GM23338 (cell line): ENCODE results near the gene PAX4. TPM values are rescaled to one million over a fixed set of nuclear protein-coding genes. Genes with fewer than 3 reads are reported as not detected.

Experiments used
- ATAC-seq: fragments of 200-7000 bp; cut with Tn5 transposase; 3 replicates; pipeline ENCODE4 v1.9.1; 2020
- DNase-seq: peaks from one replicate; pipeline ENCODE4 v3.0.0-alpha.2; 2015; ENCODE audit warnings: low spot score
- H2AFZ ChIP-seq: fragments of 200-600 bp; sonication (generic); 2 replicates; pipeline ENCODE4 v1.8.0; 2016; ENCODE audit warnings: antibody characterized with exemption, mild to moderate bottlenecking, moderate library complexity
- H3F3A ChIP-seq: fragments of 200-600 bp; sonication (generic); replicated peaks from 2 replicates; pipeline ENCODE4 v1.8.0; 2017; ENCODE audit warnings: antibody characterized with exemption, mixed run types, low read depth
- H3K27ac ChIP-seq: fragments of 200-600 bp; sonication (generic); 2 replicates; pipeline ENCODE4 v1.6.1; 2016; ENCODE audit warnings: low read depth
- H3K27me3 ChIP-seq: fragments of 200-600 bp; sonication (generic); 2 replicates; pipeline ENCODE4 v1.8.0; 2016; ENCODE audit warnings: mild to moderate bottlenecking, mixed run types, moderate library complexity; ENCODE audit not compliant: insufficient read depth
- H3K36me3 ChIP-seq: fragments of 200-600 bp; sonication (generic); 2 replicates; pipeline ENCODE4 v1.8.0; 2016; ENCODE audit warnings: mild to moderate bottlenecking; ENCODE audit not compliant: insufficient read depth
- H3K4me1 ChIP-seq: fragments of 200-600 bp; sonication (generic); 2 replicates; pipeline ENCODE4 v1.8.0; 2016; ENCODE audit warnings: mild to moderate bottlenecking, moderate library complexity; ENCODE audit not compliant: insufficient read depth
- H3K4me2 ChIP-seq: fragments of 200-600 bp; sonication (generic); 2 replicates; pipeline ENCODE4 v1.7.1; 2017; ENCODE audit warnings: mixed run types
- H3K4me3 ChIP-seq: fragments of 200-600 bp; sonication (generic); 2 replicates; pipeline ENCODE4 v1.6.1; 2016; ENCODE audit warnings: mixed run types
- H3K79me2 ChIP-seq: fragments of 200-600 bp; sonication (generic); replicated peaks from 2 replicates; pipeline ENCODE4 v1.8.0; 2017; ENCODE audit warnings: mild to moderate bottlenecking; ENCODE audit not compliant: insufficient read depth
- H3K9me2 ChIP-seq: fragments of 200-600 bp; sonication (generic); 2 replicates; pipeline ENCODE4 v1.8.0; 2017; ENCODE audit not compliant: insufficient read depth
- H4K20me1 ChIP-seq: fragments of 200-600 bp; sonication (generic); replicated peaks from 2 replicates; pipeline ENCODE4 v1.8.0; 2017; ENCODE audit warnings: mild to moderate bottlenecking; ENCODE audit not compliant: insufficient read depth
- H3K27ac Mint-ChIP-seq: 2 replicates; pipeline ENCODE4 v1.8.0; 2020; ENCODE audit warnings: inconsistent platforms, mild to moderate bottlenecking, moderate library complexity, mixed read lengths
- H3K27me3 Mint-ChIP-seq: 3 replicates; pipeline ENCODE4 v1.8.0; 2022; ENCODE audit warnings: low read depth, mild to moderate bottlenecking, moderate library complexity, mixed read lengths, inconsistent platforms; ENCODE audit not compliant: insufficient read depth, poor library complexity
- H3K36me3 Mint-ChIP-seq: 3 replicates; pipeline ENCODE4 v1.8.0; 2021; ENCODE audit warnings: low read depth, mild to moderate bottlenecking, inconsistent platforms, moderate library complexity, mixed read lengths
- H3K4me1 Mint-ChIP-seq: 3 replicates; pipeline ENCODE4 v1.8.0; 2020; ENCODE audit warnings: mild to moderate bottlenecking, inconsistent platforms, mixed read lengths
- H3K4me3 Mint-ChIP-seq: 3 replicates; pipeline ENCODE4 v1.8.0; 2021; ENCODE audit warnings: moderate library complexity, mild to moderate bottlenecking, inconsistent platforms, mixed read lengths
- H3K9me3 Mint-ChIP-seq: 3 replicates; pipeline ENCODE4 v1.8.0; 2020; ENCODE audit warnings: moderate library complexity, mild to moderate bottlenecking, inconsistent platforms, mixed read lengths
- CREB1 ChIP-seq: fragments of 250-450 bp; sonication (Bioruptor Pico); IDR thresholded peaks from 2 replicates; pipeline ENCODE4 v1.5.0; 2020; ENCODE audit warnings: low read depth, mild to moderate bottlenecking, moderate library complexity
- JUNB ChIP-seq: IDR thresholded peaks from one replicate; pipeline ENCODE4 v1.6.1; 2016; ENCODE audit warnings: antibody characterized with exemption; ENCODE audit not compliant: unreplicated experiment
- polyA plus RNA-seq: library from polyadenylated mRNA; unstranded; fragments of >200 nt; fragmentation: Nextera tagmentation; extraction: Ambion mirVana; gene quantifications from 2 replicates; pipeline ENCODE4 v1.2.1, GENCODE V29; 2016
- total RNA-seq: library from RNA; depleted of rRNA; stranded (reverse); fragments of >200 nt; shearing (Covaris generic); gene quantifications from 2 replicates; pipeline ENCODE4 v1.2.3, GENCODE V29; 2014
- TF ChIP-seq, protein P1 (sequence below), 2 experiments: fragments of 200-600 bp in 1 of 2; sonication (generic) in 1 of 2; conservative IDR thresholded peaks; 2 replicates each; pipeline versions ENCODE4 v1.5.1 to v1.6.1; 2016 to 2017; ENCODE audit warnings: antibody characterized with exemption in 2 of 2, low read depth in 2 of 2, mild to moderate bottlenecking in 2 of 2, moderate library complexity in 1 of 2
- TF ChIP-seq, protein P2 (sequence below): IDR thresholded peaks from one replicate; pipeline ENCODE4 v1.6.1; 2018; ENCODE audit warnings: antibody characterized with exemption; ENCODE audit not compliant: unreplicated experiment

The PAX4 gene
- total and polyA plus RNA-seq, 2 experiments from 2014 or later, result not detected

DNA sequence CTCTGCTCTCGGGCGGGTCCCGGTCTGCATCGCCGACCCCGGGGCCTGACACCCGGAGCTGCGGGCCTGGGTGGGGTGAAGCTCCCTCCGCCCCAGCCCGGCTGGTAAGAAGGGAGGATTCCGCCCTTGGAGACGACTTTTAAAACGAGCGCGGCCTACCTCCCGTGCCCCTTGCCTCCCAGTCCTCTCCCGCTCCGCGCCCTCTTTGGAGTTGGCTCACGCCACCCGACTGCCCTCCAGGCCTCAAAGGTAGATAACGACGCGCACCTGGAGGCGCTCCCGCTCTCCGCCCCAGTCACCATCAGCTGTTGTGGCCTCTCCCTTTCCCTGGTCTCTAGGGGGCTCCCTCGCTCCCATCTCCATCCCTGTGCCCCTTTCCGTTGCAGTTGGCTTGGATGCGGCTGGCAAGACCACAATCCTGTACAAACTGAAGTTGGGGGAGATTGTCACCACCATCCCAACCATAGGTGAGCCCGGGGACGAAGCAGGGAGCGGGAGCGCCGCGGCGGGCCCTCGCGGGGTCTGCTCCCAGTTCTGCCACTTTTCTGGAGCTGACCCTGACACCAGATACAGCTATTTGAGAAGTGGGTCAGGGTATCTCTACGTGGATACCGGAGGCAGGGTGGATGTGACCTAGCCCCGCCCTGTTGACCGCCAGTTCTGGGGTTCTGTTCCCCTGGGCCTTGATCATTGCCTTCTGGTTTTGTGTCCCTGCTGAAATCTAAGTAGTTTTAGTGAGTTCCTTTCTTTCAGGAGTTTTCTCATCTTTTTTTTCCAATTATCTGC, 29.1 kb downstream of the PAX4 start:
- DNase-seq, result peak; percentile 91
- Mint-ChIP-seq H3K36me3 (peaks cover 31% of the 10 kb centered on the region), H3K27ac (peak overlapping the region; percentile 93), H3K4me3 (peak overlapping the region; percentile 90), H3K27me3 (peaks cover 37% of the 10 kb centered on the region), H3K4me1 (peaks cover 23% of the 10 kb centered on the region), H3K9me3 (no peaks in the 10 kb centered on the region; the same call in 2 of the 3 replicates)
- peak overlapping the region; percentile 97 for H3K4me3 ChIP-seq
- peak; percentile 31; the same call in 1 of the 2 replicates for TF ChIP-seq CREB1 (CRISPR knock-in tag)
- TF ChIP-seq, protein P1, sequence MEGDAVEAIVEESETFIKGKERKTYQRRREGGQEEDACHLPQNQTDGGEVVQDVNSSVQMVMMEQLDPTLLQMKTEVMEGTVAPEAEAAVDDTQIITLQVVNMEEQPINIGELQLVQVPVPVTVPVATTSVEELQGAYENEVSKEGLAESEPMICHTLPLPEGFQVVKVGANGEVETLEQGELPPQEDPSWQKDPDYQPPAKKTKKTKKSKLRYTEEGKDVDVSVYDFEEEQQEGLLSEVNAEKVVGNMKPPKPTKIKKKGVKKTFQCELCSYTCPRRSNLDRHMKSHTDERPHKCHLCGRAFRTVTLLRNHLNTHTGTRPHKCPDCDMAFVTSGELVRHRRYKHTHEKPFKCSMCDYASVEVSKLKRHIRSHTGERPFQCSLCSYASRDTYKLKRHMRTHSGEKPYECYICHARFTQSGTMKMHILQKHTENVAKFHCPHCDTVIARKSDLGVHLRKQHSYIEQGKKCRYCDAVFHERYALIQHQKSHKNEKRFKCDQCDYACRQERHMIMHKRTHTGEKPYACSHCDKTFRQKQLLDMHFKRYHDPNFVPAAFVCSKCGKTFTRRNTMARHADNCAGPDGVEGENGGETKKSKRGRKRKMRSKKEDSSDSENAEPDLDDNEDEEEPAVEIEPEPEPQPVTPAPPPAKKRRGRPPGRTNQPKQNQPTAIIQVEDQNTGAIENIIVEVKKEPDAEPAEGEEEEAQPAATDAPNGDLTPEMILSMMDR (conservative IDR thresholded peaks at IDR 0.05; ENCODE audit: low read depth in 2 of 2), result peak; percentile 62 to 92
- TF ChIP-seq, protein P2, sequence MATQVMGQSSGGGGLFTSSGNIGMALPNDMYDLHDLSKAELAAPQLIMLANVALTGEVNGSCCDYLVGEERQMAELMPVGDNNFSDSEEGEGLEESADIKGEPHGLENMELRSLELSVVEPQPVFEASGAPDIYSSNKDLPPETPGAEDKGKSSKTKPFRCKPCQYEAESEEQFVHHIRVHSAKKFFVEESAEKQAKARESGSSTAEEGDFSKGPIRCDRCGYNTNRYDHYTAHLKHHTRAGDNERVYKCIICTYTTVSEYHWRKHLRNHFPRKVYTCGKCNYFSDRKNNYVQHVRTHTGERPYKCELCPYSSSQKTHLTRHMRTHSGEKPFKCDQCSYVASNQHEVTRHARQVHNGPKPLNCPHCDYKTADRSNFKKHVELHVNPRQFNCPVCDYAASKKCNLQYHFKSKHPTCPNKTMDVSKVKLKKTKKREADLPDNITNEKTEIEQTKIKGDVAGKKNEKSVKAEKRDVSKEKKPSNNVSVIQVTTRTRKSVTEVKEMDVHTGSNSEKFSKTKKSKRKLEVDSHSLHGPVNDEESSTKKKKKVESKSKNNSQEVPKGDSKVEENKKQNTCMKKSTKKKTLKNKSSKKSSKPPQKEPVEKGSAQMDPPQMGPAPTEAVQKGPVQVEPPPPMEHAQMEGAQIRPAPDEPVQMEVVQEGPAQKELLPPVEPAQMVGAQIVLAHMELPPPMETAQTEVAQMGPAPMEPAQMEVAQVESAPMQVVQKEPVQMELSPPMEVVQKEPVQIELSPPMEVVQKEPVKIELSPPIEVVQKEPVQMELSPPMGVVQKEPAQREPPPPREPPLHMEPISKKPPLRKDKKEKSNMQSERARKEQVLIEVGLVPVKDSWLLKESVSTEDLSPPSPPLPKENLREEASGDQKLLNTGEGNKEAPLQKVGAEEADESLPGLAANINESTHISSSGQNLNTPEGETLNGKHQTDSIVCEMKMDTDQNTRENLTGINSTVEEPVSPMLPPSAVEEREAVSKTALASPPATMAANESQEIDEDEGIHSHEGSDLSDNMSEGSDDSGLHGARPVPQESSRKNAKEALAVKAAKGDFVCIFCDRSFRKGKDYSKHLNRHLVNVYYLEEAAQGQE, result no peak
- H4K20me1 ChIP-seq, result peaks cover 16% of the 10 kb centered on the region
- ATAC-seq, result peak; percentile 72
- peaks cover 8% of the 10 kb centered on the region for H3F3A ChIP-seq
- H2AFZ ChIP-seq, result peak overlapping the region; percentile 91
- peaks cover 24% of the 10 kb centered on the region for H3K79me2 ChIP-seq
- peak overlapping the region; percentile 76; the same call in 1 of the 2 replicates for H3K27ac ChIP-seq
- H3K9me2 ChIP-seq, result no peaks in the 10 kb centered on the region
- H3K4me1 ChIP-seq, result peaks cover 27% of the 10 kb centered on the region
- H3K4me2 ChIP-seq, result peak overlapping the region; percentile 98
- H3K27me3 ChIP-seq, result peaks cover 24% of the 10 kb centered on the region
- H3K36me3 ChIP-seq, result peaks cover 10% of the 10 kb centered on the region

DNA sequence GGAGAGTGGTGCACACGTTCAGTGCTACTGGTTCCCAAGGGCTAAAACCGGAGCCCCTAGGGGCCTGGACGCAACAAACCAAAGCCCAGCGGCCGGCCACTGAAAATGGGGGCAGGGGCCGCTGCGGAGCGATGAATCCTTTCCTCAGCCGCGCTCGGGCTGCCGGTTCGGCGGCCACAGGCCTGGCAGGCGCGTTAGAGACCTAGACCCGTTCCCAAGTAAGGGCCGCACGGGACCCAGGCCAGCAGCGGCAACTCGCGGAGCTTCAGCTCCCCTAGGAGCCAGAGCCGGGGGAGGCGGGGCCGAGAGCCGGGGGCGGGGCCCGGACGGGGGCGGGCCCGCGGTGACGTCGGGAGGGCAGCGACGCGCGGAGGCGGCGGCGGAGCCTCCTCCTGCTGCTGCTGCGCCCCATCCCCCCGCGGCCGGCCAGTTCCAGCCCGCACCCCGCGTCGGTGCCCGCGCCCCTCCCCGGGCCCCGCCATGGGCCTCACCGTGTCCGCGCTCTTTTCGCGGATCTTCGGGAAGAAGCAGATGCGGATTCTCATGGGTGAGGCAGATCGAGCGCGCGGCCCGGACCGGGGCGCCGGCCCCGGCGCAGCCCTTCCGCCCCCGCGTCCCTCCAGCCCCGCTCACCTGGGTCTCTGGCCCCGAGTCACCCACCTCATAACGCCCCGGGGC, 29.8 kb downstream of the PAX4 start, which contains the start of gene ARF5:
Gene ARF5 (plus strand): TSS at position 393 of the 678 bp plus-strand sequence. CDS start 88 bp downstream, at position 481.
- peak within 1 kb of the TSS; percentile 98 for H3K4me2 ChIP-seq
- H3K27ac Mint-ChIP-seq, result peak within 1 kb of the TSS; percentile 93
- H3K9me2 ChIP-seq, result no peaks in the 10 kb centered on the region
- H3K4me1 ChIP-seq, result peaks cover 27% of the 10 kb centered on the region
- peak within 1 kb of the TSS; percentile 99 for H2AFZ ChIP-seq
- H4K20me1 ChIP-seq, result peaks cover 24% of the 10 kb centered on the region
- H3K4me3 ChIP-seq, result peak within 1 kb of the TSS; percentile 97
- peak within 1 kb of the TSS; percentile 76; the same call in 1 of the 2 replicates for H3K27ac ChIP-seq
- H3K36me3 ChIP-seq, result peaks cover 10% of the 10 kb centered on the region
- DNase-seq (peak; percentile 92), ATAC-seq (peak; percentile 69)
- peaks cover 8% of the 10 kb centered on the region for H3F3A ChIP-seq
- peaks cover 31% of the 10 kb centered on the region for H3K79me2 ChIP-seq
- peaks cover 32% of the 10 kb centered on the region for H3K36me3 Mint-ChIP-seq
- H3K9me3 Mint-ChIP-seq, result no peaks in the 10 kb centered on the region; the same call in 2 of the 3 replicates
- H3K4me3 Mint-ChIP-seq, result peak within 1 kb of the TSS; percentile 90
- H3K27me3 ChIP-seq, result peaks cover 24% of the 10 kb centered on the region
- peaks cover 26% of the 10 kb centered on the region for H3K4me1 Mint-ChIP-seq
- peaks cover 35% of the 10 kb centered on the region for H3K27me3 Mint-ChIP-seq
- TF ChIP-seq, protein P2, result no peak
- no peak for TF ChIP-seq JUNB
